ENCODE measurements around the gene PARP4.
"Not testable (repeated sequence)": the region's sequence is repeated elsewhere in the genome, so short reads cannot be mapped to it uniquely, and the experiment has no call there.

- not testable (repeated sequence) for TF ChIP-seq CTCF (conservative IDR thresholded peaks at IDR 0.05; ENCODE audit: low read length); EZH2phosphoT487 (IDR thresholded peaks at IDR 0.05; ENCODE audit: borderline replicate concordance)
Measured at GRCh38 chr13:24391771-24392683, 120.6 kb downstream of the PARP4 start.

Data from Loucy (cell line).